ENCODE measurements around the gene RPS17. TPM values are rescaled to one million over a fixed set of nuclear protein-coding genes. Genes with fewer than 3 reads are reported as not detected.
"Not testable (repeated sequence)": the region's sequence is repeated elsewhere in the genome, so short reads cannot be mapped to it uniquely, and the experiment has no call there.

The RPS17 gene
- polyA plus RNA-seq, 3 donors, result 3,243 to 6,403 (median 4,473) TPM

DNA sequence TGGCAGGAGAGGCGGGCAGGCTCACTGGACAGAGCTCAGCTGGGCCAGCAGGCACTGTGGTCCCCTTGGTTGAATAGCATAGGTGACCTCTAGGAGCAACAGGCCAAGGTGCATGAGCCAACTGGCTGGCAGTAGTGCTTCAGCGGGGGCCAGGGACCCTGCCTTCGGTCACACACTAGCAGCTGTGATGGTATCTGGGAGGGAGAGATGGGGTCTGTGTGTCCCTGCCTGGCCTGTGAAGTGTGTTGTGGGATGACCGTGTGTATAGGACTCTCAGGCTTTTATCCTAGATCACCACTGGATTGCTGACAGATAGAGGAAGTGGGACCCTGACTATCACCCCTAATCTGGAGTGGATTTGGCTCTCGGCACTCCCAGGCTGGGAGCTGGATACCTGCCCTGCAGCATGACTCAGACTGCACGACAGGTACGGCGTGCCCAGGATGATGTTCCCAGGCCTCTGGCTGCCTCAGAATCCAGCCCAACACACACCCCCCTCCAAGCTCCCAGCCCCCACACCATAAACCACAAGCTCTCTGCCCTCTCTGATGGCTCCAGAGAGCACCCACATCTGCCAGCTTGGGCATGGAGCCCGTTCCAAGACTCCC lies 7.8 kb downstream of the RPS17 start:
- H3K27ac ChIP-seq (ENCODE audit: low read depth, low read length), result no peak overlapping the region
- WGBS, 3 donors, result 72 to 89% (median 81%) methylated on average over 9 of the region's 9 CpGs

DNA sequence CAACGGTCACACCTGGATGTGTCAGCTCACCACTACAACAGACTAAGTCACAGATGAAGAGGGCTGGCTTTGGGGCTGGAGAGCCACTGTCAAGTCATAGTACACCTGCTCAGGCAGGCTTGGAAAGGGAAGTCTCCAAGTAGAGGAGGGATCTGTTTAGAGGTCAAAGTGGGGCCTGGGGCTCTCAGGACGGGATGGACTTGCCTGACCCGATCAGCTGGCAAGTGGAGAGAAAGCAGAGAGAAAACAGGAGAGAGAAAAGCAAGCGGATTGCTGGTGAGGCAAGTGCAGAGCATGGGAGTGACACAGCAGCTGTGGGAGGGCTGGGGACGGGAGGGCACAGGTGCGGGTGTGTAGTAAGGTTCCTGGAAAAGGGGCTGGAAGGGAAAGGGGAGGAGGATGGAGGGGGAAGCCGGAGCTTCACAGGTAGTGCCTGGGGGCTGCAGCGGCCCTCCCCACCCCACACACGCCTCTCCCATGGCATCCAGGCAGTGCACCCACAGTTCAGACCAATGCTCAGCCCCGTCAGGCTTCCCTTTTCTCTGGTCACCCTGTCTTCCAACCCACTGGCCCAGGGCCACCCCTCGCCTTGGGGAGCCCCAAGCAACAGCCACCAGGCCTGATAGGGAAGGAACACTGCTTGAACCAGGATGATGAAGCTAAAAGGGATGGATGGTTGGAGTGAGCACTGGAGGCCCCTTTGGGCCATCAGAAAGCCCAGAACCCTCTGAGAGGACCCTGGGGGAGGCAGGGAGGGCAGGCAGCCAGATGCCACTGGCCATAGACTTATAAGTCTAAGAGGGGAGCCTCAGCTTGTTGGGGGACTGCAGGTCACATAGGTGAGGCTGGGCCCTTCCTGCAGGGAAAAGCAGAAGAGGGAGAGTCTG lies 8.5 kb downstream of the RPS17 start:
- no peak overlapping the region for H3K27ac ChIP-seq (ENCODE audit: low read depth, low read length)
- WGBS, 3 donors, result 80 to 89% (median 83%) methylated on average over 11 of the region's 11 CpGs

GRCh38 chr15:82530606-82531379 lies 9.5 kb downstream of the RPS17 start:
- WGBS, 3 donors, result 17 to 28% (median 20%) methylated on average over 10 of the region's 10 CpGs
- no peak overlapping the region for H3K27ac ChIP-seq (ENCODE audit: low read depth, low read length)

GRCh38 chr15:82530006-82530405 lies 10.3 kb downstream of the RPS17 start:
- 72 to 91% (median 88%) methylated on average over 3 of the region's 3 CpGs for WGBS, 3 donors
- H3K27ac ChIP-seq (ENCODE audit: low read depth, low read length), result no peak overlapping the region

DNA sequence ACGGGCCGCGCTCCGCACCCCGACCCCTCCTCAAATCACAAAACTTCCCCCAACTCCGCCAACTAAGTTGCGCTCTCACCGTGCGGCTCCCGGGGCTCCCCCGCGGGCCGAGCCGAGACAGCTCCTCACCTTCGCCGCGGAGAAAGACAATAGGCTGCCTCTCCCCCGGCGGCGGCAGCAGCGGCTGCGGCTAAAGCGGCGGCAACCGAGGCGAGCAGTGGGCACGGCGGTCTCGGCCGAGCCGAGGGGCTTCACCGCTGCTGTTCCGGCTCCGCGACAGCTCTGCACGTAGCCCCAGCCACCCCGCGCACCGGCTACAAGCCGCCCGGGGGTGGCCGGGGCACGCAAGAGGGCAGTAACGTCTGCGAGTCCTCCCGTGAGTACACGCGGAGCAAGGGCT lies 26.7 kb downstream of the RPS17 start:
- not testable (repeated sequence) for H3K27ac ChIP-seq (ENCODE audit: low read depth, low read length)
- no CpG with 5 or more reads among the region's 48 CpGs for WGBS, 3 donors

DNA sequence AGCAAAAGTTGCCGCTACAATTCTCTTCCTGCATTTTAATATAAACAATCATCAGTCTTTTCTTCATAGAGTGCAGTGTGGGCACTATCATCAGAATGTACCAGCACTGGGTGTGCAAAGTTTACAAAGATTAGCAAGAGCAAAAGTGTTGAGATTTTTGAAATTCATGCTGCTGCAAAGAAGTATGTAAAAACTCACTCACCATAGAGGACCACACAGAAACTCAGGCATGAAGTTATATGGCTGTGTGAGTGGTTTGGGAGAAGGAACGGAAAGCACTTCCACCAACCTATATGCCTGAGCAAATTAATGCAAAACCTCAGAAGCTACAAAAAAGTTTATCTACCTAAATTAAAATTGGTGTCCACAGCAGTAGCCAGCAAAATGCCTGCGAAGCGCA lies 32.6 kb downstream of the RPS17 start:
- 91 to 93% (median 92%) methylated on average over 2 of the region's 4 CpGs for WGBS, 3 donors
- H3K27ac ChIP-seq (ENCODE audit: low read depth, low read length), result not testable (repeated sequence)

DNA sequence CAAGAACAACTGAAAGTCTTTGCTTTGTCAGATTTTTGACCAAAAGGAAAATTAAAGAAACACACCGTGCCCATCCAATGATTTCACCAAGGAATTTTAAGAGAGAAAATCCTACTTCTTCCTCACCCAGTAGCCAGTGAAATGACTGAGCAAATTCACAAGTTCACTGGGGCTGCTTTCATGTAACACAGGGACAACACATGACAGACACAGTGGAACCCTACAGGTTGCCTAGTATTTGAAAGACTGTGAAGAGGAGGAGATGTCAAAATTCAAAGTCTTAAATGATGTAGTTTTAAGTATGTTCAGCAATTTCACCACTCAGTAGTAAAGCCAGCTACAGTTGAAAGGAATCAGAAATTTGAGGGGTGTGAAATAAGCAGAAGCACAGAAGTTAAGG lies 33.2 kb downstream of the RPS17 start:
- 77 to 92% (median 82%) methylated on average over 1 of the region's 1 CpG for WGBS, 3 donors
- H3K27ac ChIP-seq (ENCODE audit: low read depth, low read length), result not testable (repeated sequence)

- H3K27ac ChIP-seq (ENCODE audit: low read depth, low read length), result not testable (repeated sequence)
- WGBS, 3 donors, result no CpG with 5 or more reads among the region's 3 CpGs
Observed at GRCh38 chr15:82505842-82506241, 34.4 kb downstream of the RPS17 start.

GRCh38 chr15:82504074-82504473 lies 36.2 kb downstream of the RPS17 start:
- WGBS, 3 donors, result 91 to 93% (median 92%) methylated on average over 1 of the region's 3 CpGs
- not testable (repeated sequence) for H3K27ac ChIP-seq (ENCODE audit: low read depth, low read length)

DNA sequence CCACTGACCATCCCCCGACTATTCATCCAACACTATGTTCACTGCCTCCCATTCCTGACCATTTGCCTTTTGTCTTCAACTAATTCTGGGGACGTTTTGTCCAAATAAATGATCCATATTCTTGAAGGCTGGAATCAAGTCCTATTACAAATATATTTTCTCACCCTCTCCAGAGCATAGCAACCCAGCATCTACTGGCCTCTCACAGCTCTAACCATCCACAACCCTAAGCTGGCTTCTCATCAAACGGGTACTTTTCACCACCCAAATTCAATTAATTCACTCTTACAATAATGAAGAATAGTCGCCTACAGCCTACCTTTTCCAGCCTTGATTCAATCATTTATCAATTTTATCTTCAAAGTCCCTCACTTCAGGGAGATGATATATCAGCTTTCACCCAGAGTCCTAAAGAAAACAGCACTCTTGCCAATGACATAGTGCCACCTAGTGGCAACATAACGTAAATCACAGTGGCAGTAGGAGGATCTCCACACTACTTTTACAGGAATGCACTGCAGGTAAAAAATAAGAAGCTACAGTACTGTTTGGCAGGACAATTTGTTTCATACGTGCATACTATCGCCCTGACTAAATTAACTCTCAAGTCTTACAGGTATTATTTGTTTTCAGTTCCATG lies 37.4 kb downstream of the RPS17 start:
- not testable (repeated sequence) for H3K27ac ChIP-seq (ENCODE audit: low read depth, low read length)
- 33 to 57% (median 33%) methylated on average over 2 to 3 of the region's 7 CpGs for WGBS, 3 donors

DNA sequence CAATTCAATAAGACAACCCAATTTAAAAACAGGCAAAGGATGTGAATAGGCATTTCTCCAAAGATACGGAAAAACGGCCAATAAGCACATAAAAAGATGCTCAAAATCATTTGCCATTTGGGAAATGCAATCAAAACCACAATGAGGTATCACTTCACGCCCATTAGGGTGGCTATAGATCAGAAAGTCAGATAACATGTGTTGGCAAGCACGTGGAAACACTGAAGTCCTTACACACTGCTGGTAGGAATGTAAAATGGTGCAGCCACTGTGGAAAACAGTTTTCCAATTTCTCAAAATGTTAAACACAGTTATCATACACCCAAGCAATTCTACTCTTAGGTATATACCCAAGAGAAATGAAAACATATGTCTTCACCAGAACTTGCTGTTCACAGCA lies 39.5 kb downstream of the RPS17 start:
- WGBS, 3 donors, result 38 to 58% (median 49%) methylated on average over 4 of the region's 4 CpGs
- H3K27ac ChIP-seq (ENCODE audit: low read depth, low read length), result not testable (repeated sequence)

- H3K27ac ChIP-seq (ENCODE audit: low read depth, low read length), result not testable (repeated sequence)
Observed at GRCh38 chr15:82497978-82498377, 42.3 kb downstream of the RPS17 start.

GRCh38 chr15:82488250-82488649 lies 52.0 kb downstream of the RPS17 start:
- WGBS, 3 donors, result 65 to 79% (median 67%) methylated on average over 4 of the region's 4 CpGs
- not testable (repeated sequence) for H3K27ac ChIP-seq (ENCODE audit: low read depth, low read length)

DNA sequence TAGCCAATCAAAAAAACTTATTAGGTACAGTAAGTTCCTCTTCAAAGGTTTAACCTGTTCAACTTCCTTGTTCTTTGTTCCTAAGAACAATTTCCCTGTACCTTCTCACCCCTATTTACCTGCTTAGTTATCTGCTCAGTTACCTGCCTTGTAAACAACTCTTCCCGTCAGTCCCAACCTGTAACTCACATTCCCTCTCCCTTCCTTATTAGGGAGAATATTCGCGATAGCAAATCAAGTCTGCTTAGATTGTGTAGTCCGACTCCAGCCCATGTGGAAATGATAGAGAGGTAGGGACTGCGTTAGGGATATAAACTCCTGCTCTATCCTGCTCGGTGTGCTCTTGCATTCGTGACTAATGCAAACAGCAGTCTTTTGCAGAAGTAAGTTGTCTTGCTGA lies 53.2 kb downstream of the RPS17 start:
- not testable (repeated sequence) for H3K27ac ChIP-seq (ENCODE audit: low read depth, low read length)
- WGBS, 3 donors, result 23 to 84% (median 69%) methylated on average over 7 of the region's 7 CpGs

Other genes starting within 250 kb of the RPS17 start
- gene GOLGA6L10, start 191.0 kb downstream of the RPS17 start, polyA plus RNA-seq, result under 1 TPM; 0.11 to 0.83 (median 0.79) TPM
- 1 to 10 TPM in 2 of 3 donors, under 1 TPM in 1; 0.71 to 7.3 (median 1.7) TPM for gene GOLGA6L9, start 110.6 kb downstream of the RPS17 start, polyA plus RNA-seq
- gene CPEB1, start 106.9 kb upstream of the RPS17 start, polyA plus RNA-seq, result 1 to 10 TPM in 1 of 3 donors, under 1 TPM in 2; 0.48 to 8.2 (median 0.49) TPM
- gene AP3B2, start 169.4 kb upstream of the RPS17 start, polyA plus RNA-seq, result 1 to 10 TPM in 1 of 3 donors, under 1 TPM in 2; 0.67 to 2.4 (median 0.70) TPM